Duodenal mucosa (tissue), 2 donors: ENCODE results near the gene HGF.

ENCODE experiments used
- H3K27ac ChIP-seq: one replicate; pipeline ENCODE4 v1.7.0; 2013; ENCODE audit warnings: low read depth, low read length
- H3K27me3 ChIP-seq, 2 donors: one replicate each; pipeline ENCODE4 v1.7.0; 2013; ENCODE audit warnings: low read length in 2 of 2, control low read depth in 1 of 2; ENCODE audit not compliant: insufficient read depth in 2 of 2, control insufficient read depth in 1 of 2
- H3K36me3 ChIP-seq, 2 donors: one replicate each; pipeline ENCODE4 v1.7.0; 2013; ENCODE audit warnings: low read length in 2 of 2, control low read depth in 1 of 2; ENCODE audit not compliant: insufficient read depth in 2 of 2, control insufficient read depth in 1 of 2
- H3K4me1 ChIP-seq, 2 donors: one replicate each; pipeline ENCODE4 v1.7.0; 2013; ENCODE audit warnings: low read length in 2 of 2, control low read depth in 1 of 2; ENCODE audit not compliant: insufficient read depth in 2 of 2, control insufficient read depth in 1 of 2
- H3K4me3 ChIP-seq, 2 donors: one replicate each; pipeline ENCODE4 v1.7.0; 2013; ENCODE audit warnings: low read length in 2 of 2, low read depth in 1 of 2
- H3K9ac ChIP-seq, 2 donors: one replicate each; pipeline ENCODE4 v1.7.0; 2013; ENCODE audit warnings: low read length in 2 of 2, low read depth in 1 of 2
- H3K9me3 ChIP-seq, 2 donors: one replicate each; pipeline ENCODE4 v1.7.0; 2013; ENCODE audit warnings: low read length in 2 of 2, control low read depth in 1 of 2; ENCODE audit not compliant: control insufficient read depth in 1 of 2

HGF gene

DNA sequence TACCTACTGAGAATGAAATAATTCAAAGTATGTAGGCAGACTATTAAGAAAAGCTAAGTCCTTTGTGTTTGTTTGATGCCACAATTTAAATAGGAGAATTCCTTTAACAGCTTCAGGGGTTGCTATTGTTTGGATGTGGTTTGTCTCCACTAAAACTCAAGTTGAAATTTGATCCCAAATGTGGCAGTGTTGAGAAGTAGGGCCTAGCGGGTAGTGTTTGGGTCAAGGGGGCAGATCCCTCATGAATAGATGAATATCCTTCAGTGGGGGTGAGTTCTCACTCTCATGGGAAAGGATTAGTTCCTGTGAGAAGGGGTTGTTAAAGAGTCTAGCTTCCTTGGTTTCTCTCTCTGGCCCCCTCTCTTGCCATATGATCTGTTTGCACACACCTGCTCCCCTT is 97.0 kb downstream of the HGF start:
- Histone ChIP-seq H3K27me3 (no peaks in the 10 kb centered on the region), H3K4me3 (no peak overlapping the region), H3K27ac (no peak overlapping the region), H3K9ac (no peak overlapping the region), H3K9me3 (no peaks in the 10 kb centered on the region), H3K36me3 (no peaks in the 10 kb centered on the region), H3K4me1 (no peaks in the 10 kb centered on the region)

DNA sequence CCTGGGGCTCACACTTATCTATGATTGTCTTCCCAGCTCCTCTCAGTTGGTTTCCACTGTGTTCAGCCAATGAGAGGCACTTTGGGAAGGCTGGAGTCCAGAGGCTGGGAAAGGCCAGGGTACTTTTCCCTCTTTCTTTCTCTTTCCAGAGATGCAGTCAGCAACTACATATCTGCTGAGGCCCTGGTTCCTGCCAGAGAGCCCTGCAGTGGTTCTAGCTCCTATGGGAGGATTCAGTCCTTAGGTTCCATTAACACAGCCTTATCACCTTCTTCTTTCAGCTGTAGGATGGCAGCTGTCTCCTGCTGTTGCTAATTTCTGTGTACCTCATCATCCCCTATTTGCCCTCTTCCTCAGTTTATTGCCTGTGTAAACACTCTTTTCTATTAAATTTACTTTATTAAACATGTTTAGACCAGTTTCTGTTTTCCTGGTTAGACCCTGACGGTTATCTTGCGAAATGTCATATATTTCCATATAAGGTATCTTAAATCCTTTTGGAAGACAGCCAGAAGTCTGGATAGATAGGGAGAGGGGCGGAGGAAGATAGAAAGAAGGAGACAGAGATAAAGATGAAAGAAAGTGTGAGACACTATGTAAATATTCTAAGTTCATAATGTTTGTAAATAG is 100.3 kb downstream of the HGF start:
- Histone ChIP-seq H3K4me1 (no peaks in the 10 kb centered on the region), H3K27ac (no peak overlapping the region), H3K27me3 (no peaks in the 10 kb centered on the region), H3K4me3 (no peak overlapping the region), H3K9me3 (no peaks in the 10 kb centered on the region), H3K9ac (no peak overlapping the region), H3K36me3 (no peaks in the 10 kb centered on the region)

DNA sequence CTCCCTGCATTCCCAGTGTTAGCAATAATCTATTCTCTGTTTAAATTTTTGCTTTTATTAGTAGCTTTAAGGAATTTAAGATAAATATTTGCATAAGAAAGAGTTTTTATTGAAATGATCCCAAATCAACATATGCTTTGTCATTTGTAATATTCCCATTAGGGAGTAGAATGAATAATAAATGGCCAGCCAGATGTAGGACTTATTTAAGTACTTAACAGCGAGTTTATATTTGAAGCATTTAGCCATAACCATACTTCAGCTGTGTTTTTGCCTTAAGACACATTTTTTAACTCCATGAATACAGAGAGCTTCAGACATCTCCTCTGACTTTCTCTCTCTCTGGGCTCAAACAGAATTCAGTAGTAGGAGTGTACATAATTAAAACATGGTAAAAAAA is 103.6 kb downstream of the HGF start:
- Histone ChIP-seq H3K4me3 (no peak overlapping the region), H3K27me3 (no peaks in the 10 kb centered on the region), H3K4me1 (no peaks in the 10 kb centered on the region), H3K9me3 (no peaks in the 10 kb centered on the region), H3K9ac (no peak overlapping the region), H3K36me3 (no peaks in the 10 kb centered on the region), H3K27ac (no peak overlapping the region)

DNA sequence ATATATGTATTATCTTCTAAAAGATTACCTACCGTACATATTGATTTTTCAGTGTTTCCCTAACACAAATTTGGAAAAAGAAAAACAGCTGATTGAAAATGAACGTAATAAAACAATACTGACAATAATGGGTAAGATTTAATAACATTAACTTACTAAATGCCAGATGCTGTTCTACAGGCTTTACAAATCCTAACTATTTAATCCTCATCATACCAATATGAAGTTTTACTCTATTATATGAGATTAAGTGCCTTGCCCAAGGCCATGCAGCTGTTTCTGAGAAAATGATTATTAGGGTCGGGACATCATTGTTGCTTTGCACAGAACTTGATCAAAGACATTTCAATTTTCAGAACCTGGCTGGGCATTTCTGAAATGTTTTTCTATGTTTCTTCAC is 104.6 kb downstream of the HGF start:
- H3K27ac ChIP-seq: no peak overlapping the region
- H3K4me3 ChIP-seq: no peak overlapping the region
- no peaks in the 10 kb centered on the region for H3K36me3 ChIP-seq
- no peaks in the 10 kb centered on the region for H3K9me3 ChIP-seq
- H3K4me1 ChIP-seq: no peaks in the 10 kb centered on the region
- no peak overlapping the region for H3K9ac ChIP-seq
- no peaks in the 10 kb centered on the region for H3K27me3 ChIP-seq

DNA sequence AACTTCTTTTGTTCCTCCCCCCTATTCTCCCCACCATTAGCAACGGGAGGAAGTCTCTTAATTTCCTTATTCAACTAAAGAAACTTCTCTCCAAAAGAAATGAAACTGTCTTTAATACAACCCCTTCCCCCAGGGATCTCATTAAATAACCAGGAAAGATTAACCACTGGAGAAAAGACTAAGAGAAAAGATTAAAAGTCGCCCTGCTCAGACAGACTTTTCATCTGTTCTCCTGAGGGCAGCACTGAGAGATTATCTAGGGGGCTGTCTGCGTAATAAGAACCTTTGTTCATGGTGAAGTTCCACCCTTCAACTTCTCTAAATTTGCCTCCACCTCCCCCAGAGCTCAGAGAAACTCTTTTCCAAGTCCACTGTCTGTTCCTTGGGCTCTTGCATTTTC is 105.5 kb downstream of the HGF start:
- no peaks in the 10 kb centered on the region for H3K27me3 ChIP-seq
- H3K4me1 ChIP-seq: no peaks in the 10 kb centered on the region
- H3K4me3 ChIP-seq: no peak overlapping the region
- H3K36me3 ChIP-seq: no peaks in the 10 kb centered on the region
- no peak overlapping the region for H3K9ac ChIP-seq
- H3K9me3 ChIP-seq: no peaks in the 10 kb centered on the region
- no peak overlapping the region for H3K27ac ChIP-seq

DNA sequence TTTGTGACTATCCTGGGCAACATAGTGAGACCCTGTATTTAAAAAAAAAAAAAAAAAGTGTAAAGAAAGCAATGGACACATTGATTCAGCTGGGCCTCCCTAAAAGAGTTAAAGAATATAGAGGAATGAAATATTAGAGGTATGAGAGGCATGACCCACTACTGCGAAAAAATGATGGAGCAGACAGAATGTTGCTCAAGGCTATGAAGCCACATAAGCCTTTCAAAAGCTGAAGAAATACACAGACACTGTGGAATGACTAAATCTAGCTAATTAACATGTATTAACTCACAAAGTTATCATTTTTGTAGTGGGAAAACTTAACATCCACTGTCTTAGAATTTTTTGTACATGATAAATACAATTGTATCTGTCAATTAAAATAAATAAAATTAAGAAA is 107.3 kb downstream of the HGF start:
- no peaks in the 10 kb centered on the region for H3K4me1 ChIP-seq
- H3K4me3 ChIP-seq: no peak overlapping the region
- H3K36me3 ChIP-seq: no peaks in the 10 kb centered on the region
- no peaks in the 10 kb centered on the region for H3K9me3 ChIP-seq
- no peak overlapping the region for H3K9ac ChIP-seq
- H3K27ac ChIP-seq: no peak overlapping the region
- no peaks in the 10 kb centered on the region for H3K27me3 ChIP-seq

DNA sequence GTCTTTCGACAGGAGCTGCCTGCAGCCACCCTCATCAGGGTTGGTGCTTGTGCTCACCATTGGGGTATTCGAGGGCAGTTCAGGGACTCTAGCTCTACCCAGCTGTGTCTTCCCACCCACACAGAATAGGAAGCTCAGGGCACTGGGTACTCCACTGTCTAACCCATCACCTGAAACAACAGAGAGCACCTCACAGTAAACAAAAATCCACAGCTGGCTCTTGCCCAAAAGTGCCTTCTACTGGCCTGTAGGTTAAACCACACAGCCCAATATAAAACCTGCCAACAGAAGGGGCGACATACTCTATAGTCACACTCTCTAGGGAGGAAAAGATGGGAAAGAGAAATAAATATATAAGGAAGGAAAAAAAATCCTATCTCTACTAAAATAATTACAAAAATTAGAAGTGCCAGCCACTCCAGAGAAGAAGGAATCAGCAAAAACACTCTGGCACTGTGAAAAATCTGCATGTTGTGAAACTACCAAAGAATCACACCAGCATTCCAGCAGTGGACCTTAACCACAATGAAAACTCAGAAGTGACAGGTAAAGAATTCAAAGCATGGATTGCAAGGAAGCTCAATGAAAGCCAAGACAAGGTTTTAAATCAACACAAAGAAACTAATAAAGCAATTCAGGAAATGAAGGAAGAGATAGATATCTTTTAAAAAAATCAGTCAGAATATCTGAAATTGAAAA is 110.0 kb downstream of the HGF start:
- H3K9ac ChIP-seq: no peak overlapping the region
- H3K27ac ChIP-seq: no peak overlapping the region
- H3K4me3 ChIP-seq: no peak overlapping the region
- no peaks in the 10 kb centered on the region for H3K9me3 ChIP-seq
- H3K27me3 ChIP-seq: no peaks in the 10 kb centered on the region
- H3K4me1 ChIP-seq: no peaks in the 10 kb centered on the region
- H3K36me3 ChIP-seq: no peaks in the 10 kb centered on the region

DNA sequence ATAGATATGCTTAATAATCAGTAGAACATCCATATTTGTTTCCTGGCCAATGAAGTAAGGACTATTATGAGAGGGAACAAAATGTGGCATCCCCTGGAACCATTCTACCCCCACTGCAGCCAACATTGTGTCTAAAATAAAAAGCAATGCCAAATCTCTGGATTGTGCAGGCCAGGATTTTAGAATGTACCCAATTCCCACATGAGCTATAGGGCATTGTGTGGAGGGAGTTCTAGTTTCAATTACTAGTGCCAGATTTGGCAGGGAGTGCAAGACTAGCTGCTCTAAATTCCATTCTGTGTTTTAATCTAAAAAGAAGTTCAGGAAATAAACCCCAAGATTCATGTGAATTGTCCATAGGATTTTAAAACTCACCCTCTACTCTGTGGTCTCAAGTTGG is 112.3 kb downstream of the HGF start:
- Histone ChIP-seq H3K9ac (no peak overlapping the region), H3K27ac (no peak overlapping the region), H3K4me1 (no peaks in the 10 kb centered on the region), H3K4me3 (no peak overlapping the region), H3K36me3 (no peaks in the 10 kb centered on the region), H3K9me3 (no peaks in the 10 kb centered on the region), H3K27me3 (no peaks in the 10 kb centered on the region)

DNA sequence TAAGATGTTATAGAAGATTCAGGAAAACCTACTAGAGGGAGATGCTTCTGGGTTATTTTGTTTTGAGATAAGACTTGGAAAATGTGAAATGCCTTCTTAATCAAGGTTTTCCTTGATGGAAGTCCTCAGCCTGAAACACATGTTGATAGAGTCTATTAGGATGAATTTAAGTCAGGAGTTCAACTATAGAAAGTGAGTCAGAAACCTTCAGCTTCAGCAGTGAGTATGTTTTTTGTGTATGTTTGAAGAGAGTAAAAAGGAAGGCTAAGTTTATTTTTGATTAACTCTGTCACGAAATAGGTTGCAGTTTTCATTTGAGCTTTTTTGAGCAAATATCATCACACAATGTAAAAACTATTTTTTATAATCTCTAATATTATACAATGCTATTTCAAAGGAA is 114.6 kb downstream of the HGF start:
- Histone ChIP-seq H3K4me1 (no peaks in the 10 kb centered on the region), H3K27ac (no peak overlapping the region), H3K9ac (no peak overlapping the region), H3K9me3 (no peaks in the 10 kb centered on the region), H3K27me3 (no peaks in the 10 kb centered on the region), H3K4me3 (no peak overlapping the region), H3K36me3 (no peaks in the 10 kb centered on the region)

DNA sequence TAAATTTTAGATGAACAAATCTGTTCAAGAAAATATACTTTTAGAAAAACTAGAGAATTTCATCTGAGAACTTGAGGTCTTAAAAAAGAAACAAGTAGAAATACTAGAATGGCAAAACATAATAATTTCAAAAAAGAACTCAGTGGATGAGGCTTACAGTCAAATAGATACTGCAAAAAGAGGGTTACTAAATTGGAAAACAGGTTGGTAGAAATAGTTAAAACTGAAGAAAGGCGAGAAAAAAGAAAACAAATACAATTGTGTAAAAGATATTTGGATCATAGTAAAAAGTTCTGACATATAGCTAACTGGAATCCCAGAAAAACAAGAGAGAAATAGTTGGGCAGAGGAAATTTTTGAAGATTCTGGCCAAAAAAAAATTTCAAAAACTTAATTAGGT is 117.6 kb downstream of the HGF start:
- no peaks in the 10 kb centered on the region for H3K36me3 ChIP-seq
- no peak overlapping the region for H3K27ac ChIP-seq
- no peaks in the 10 kb centered on the region for H3K4me1 ChIP-seq
- H3K9ac ChIP-seq: no peak overlapping the region
- no peaks in the 10 kb centered on the region for H3K27me3 ChIP-seq
- H3K4me3 ChIP-seq: no peak overlapping the region
- H3K9me3 ChIP-seq: no peaks in the 10 kb centered on the region
